H9 (cell line): ENCODE data around the gene SELPLG. TPM values are rescaled to one million over a fixed set of nuclear protein-coding genes. Genes with fewer than 3 reads are reported as not detected.

Source experiments
- DNase-seq: peaks from one replicate; pipeline ENCODE4 v3.0.0-alpha.2; 2017
- H2AFZ ChIP-seq: one replicate; pipeline ENCODE4 v1.6.1; 2013; ENCODE audit warnings: mild to moderate bottlenecking, low read length, control low read depth, moderate library complexity
- H2AK5ac ChIP-seq: 2 replicates; pipeline ENCODE4 v1.6.1; 2013; ENCODE audit warnings: low read length, control low read depth, mixed read lengths; ENCODE audit not compliant: insufficient read length
- H2BK120ac ChIP-seq: one replicate; pipeline ENCODE4 v1.6.1; 2013; ENCODE audit warnings: low read depth, mild to moderate bottlenecking, low read length, control low read depth, inconsistent platforms; ENCODE audit not compliant: poor library complexity, severe bottlenecking
- H2BK12ac ChIP-seq: 2 replicates; pipeline ENCODE4 v1.6.1; 2013; ENCODE audit warnings: low read length, control low read depth, mixed read lengths, low read depth; ENCODE audit not compliant: insufficient read length
- H2BK15ac ChIP-seq: 2 replicates; pipeline ENCODE4 v1.6.1; 2013; ENCODE audit warnings: low read depth, low read length, control low read depth
- H2BK20ac ChIP-seq: one replicate; pipeline ENCODE4 v1.6.1; 2013; ENCODE audit warnings: low read depth, mild to moderate bottlenecking, low read length, control low read depth, inconsistent platforms; ENCODE audit not compliant: poor library complexity, severe bottlenecking
- H2BK5ac ChIP-seq: 2 replicates; pipeline ENCODE4 v1.6.1; 2013; ENCODE audit warnings: low read length, control low read depth, mixed read lengths; ENCODE audit not compliant: insufficient read length
- H3K14ac ChIP-seq: 2 replicates; pipeline ENCODE4 v1.6.1; 2013; ENCODE audit warnings: low read length, control low read depth; ENCODE audit not compliant: insufficient read depth
- H3K18ac ChIP-seq: 2 replicates; pipeline ENCODE4 v1.6.1; 2013; ENCODE audit warnings: low read depth, mild to moderate bottlenecking, mixed read lengths, low read length, control low read depth; ENCODE audit not compliant: insufficient read length
- H3K23ac ChIP-seq: 2 replicates; pipeline ENCODE4 v1.6.1; 2013; ENCODE audit warnings: low read length, control low read depth, mixed read lengths, low read depth; ENCODE audit not compliant: insufficient read length
- H3K23me2 ChIP-seq: 2 replicates; pipeline ENCODE4 v1.6.1; 2013; ENCODE audit warnings: low read depth, mild to moderate bottlenecking, mixed read lengths, low read length, control low read depth; ENCODE audit not compliant: insufficient read length, poor library complexity, severe bottlenecking
- H3K27ac ChIP-seq: 2 replicates; pipeline ENCODE4 v1.5.1; 2013; ENCODE audit warnings: low read length, control low read depth, mixed read lengths, low read depth; ENCODE audit not compliant: insufficient read length
- H3K27me3 ChIP-seq: 2 replicates; pipeline ENCODE4 v1.6.1; 2013; ENCODE audit warnings: low read length, control low read depth, inconsistent platforms; ENCODE audit not compliant: insufficient read depth
- H3K4ac ChIP-seq: 2 replicates; pipeline ENCODE4 v1.6.1; 2013; ENCODE audit warnings: low read depth, mild to moderate bottlenecking, control low read depth, inconsistent platforms, low read length, moderate library complexity
- H3K4me1 ChIP-seq: 2 replicates; pipeline ENCODE4 v1.6.1; 2013; ENCODE audit warnings: low read length, control low read depth, inconsistent platforms; ENCODE audit not compliant: insufficient read depth
- H3K4me2 ChIP-seq: 2 replicates; pipeline ENCODE4 v1.6.1; 2013; ENCODE audit warnings: low read length, control low read depth, mixed read lengths; ENCODE audit not compliant: insufficient read length, insufficient read depth
- H3K56ac ChIP-seq: 2 replicates; pipeline ENCODE4 v1.6.1; 2013; ENCODE audit warnings: low read depth, mild to moderate bottlenecking, mixed read lengths, low read length, control low read depth; ENCODE audit not compliant: insufficient read length
- H3K79me1 ChIP-seq: 2 replicates; pipeline ENCODE4 v1.6.1; 2013; ENCODE audit warnings: low read depth, mild to moderate bottlenecking, moderate library complexity, low read length, control low read depth, inconsistent platforms; ENCODE audit not compliant: insufficient read depth, poor library complexity, severe bottlenecking
- H3K79me2 ChIP-seq: 2 replicates; pipeline ENCODE4 v1.6.1; 2013; ENCODE audit warnings: low read length, control low read depth, inconsistent platforms; ENCODE audit not compliant: insufficient read depth
- H3K9ac ChIP-seq: 2 replicates; pipeline ENCODE4 v1.6.1; 2013; ENCODE audit warnings: low read length, control low read depth, mixed read lengths; ENCODE audit not compliant: insufficient read length; ENCODE audit errors: extremely low read depth
- H3K9me3 ChIP-seq: one replicate; pipeline ENCODE4 v1.6.1; 2013; ENCODE audit warnings: low read depth, low read length, inconsistent platforms; ENCODE audit not compliant: control insufficient read depth
- H3T11ph ChIP-seq: one replicate; pipeline ENCODE4 v1.6.1; 2013; ENCODE audit warnings: mild to moderate bottlenecking, low read length, control low read depth, inconsistent platforms
- H4K20me1 ChIP-seq: one replicate; pipeline ENCODE4 v1.6.1; 2013; ENCODE audit not compliant: control insufficient read depth, insufficient read length, insufficient read depth
- H4K5ac ChIP-seq: 2 replicates; pipeline ENCODE4 v1.6.1; 2013; ENCODE audit warnings: low read depth, mild to moderate bottlenecking, mixed read lengths, low read length, control low read depth; ENCODE audit not compliant: insufficient read length
- H4K8ac ChIP-seq: replicated peaks from 2 replicates; pipeline ENCODE4 v1.6.1; 2013; ENCODE audit warnings: low read length, control low read depth, mixed read lengths, low read depth; ENCODE audit not compliant: insufficient read length
- H4K91ac ChIP-seq: 2 replicates; pipeline ENCODE4 v1.6.1; 2013; ENCODE audit warnings: low read depth, mild to moderate bottlenecking, moderate library complexity, mixed read lengths, low read length, control low read depth; ENCODE audit not compliant: insufficient read length
- H3K27ac Mint-ChIP-seq, 3 experiments: 2 replicates in 2 of 3; 3 replicates in 1 of 3; pipeline ENCODE4 v1.8.0; 2020 to 2021; ENCODE audit warnings: mixed read lengths in 3 of 3, mild to moderate bottlenecking in 1 of 3, moderate library complexity in 1 of 3
- H3K27me3 Mint-ChIP-seq: 2 replicates; pipeline ENCODE4 v1.8.0; 2021; ENCODE audit warnings: low read depth, mild to moderate bottlenecking, moderate library complexity, mixed read lengths
- H3K36me3 Mint-ChIP-seq, 3 experiments: 2 replicates in 2 of 3; 3 replicates in 1 of 3; pipeline ENCODE4 v1.8.0; 2020 to 2021; ENCODE audit warnings: low read depth in 3 of 3, mixed read lengths in 3 of 3; ENCODE audit not compliant: insufficient read depth in 1 of 3
- H3K4me1 Mint-ChIP-seq, 2 experiments: 2 replicates each; pipeline ENCODE4 v1.8.0; 2020; ENCODE audit warnings: mixed read lengths in 2 of 2
- H3K4me3 Mint-ChIP-seq, 2 experiments: 2 replicates in 1 of 2; 3 replicates in 1 of 2; pipeline ENCODE4 v1.8.0; 2020 to 2021; ENCODE audit warnings: mild to moderate bottlenecking in 2 of 2, mixed read lengths in 2 of 2, moderate library complexity in 1 of 2
- H3K9me3 Mint-ChIP-seq, 2 experiments: 2 replicates in 1 of 2; 3 replicates in 1 of 2; pipeline ENCODE4 v1.8.0; 2020; ENCODE audit warnings: mild to moderate bottlenecking in 2 of 2, mixed read lengths in 2 of 2, moderate library complexity in 1 of 2
- WGBS: extraction: QIAGEN DNeasy Blood & Tissue Kit; methylation state at CpG from one replicate; pipeline ENCODE4 v1.1.7; 2013; ENCODE audit warnings: missing lambda C conversion rate, low lambda C conversion rate, mixed read lengths; ENCODE audit not compliant: insufficient read length; ENCODE audit errors: extremely low coverage; 5-methylcytosine and 5-hydroxymethylcytosine counted together
- total RNA-seq: library from RNA; stranded (reverse); gene quantifications from 2 replicates; pipeline ENCODE4 v1.2.1, GENCODE V29; 2021
- TF ChIP-seq, protein P1 (sequence below): fragments of 200-600 bp; sonication (generic); conservative IDR thresholded peaks from 3 replicates; pipeline ENCODE4 v1.8.0; 2021; ENCODE audit warnings: antibody characterized with exemption, mild to moderate bottlenecking

The SELPLG gene
- total RNA-seq, 1 experiment from 2014 or later: 0.15 TPM

DNA sequence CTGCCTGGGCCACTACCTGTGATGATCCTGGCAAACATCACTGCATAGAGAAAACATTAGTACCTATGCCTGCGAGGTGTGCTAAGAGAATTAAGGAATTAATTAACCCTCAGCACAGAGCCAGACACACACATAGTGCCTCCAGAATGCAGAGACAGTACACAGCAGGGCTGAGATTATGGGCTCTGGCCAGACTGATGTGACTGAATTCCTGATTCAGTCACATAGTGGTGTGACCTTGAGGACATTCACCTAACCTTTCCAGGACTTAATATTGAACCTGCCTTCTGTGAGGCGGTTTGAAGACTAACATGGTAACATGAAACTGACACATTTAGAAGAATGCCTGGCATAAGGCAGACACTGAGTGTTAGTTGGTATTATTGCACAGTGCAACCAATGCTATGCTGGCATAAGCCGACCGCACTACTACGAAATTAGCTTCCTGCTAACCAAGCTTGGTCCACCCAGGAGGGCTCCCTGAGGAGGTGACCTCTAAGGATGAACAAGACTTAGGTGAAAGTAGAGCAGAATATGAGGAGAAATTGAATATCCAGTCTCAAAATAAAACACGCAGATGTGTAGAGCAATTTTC, 32.0 kb upstream of the SELPLG start:
- no peak overlapping the region for H2BK15ac ChIP-seq
- H3K18ac ChIP-seq: no peak overlapping the region
- H2BK12ac ChIP-seq: no peak overlapping the region
- no peak overlapping the region for H4K8ac ChIP-seq
- no peaks in the 10 kb centered on the region for H4K20me1 ChIP-seq
- peaks cover 0 to 10% (median 7%) of the 10 kb centered on the region in 3 experiments; a peak in 3 of 7 replicates for H3K36me3 Mint-ChIP-seq
- H4K5ac ChIP-seq: no peak overlapping the region
- no peak overlapping the region for H3K4me2 ChIP-seq
- no peaks in the 10 kb centered on the region for H3K27me3 ChIP-seq
- whole genome bisulfite sequencing: no CpG with 5 or more reads among the region's 6 CpGs
- H2AFZ ChIP-seq: no peak overlapping the region
- no peak overlapping the region for H3K4ac ChIP-seq
- H3K9ac ChIP-seq: peak overlapping the region; percentile 0
- no peak overlapping the region for H3K23ac ChIP-seq
- H3K27ac ChIP-seq: no peak overlapping the region
- no peak overlapping the region for H2BK5ac ChIP-seq
- no peak for DNase-seq
- H3K56ac ChIP-seq: no peak overlapping the region
- H3K79me1 ChIP-seq: no peaks in the 10 kb centered on the region
- H3K79me2 ChIP-seq: 0 out of 2 replicates have a peak, but pooled peaks cover 3% of the 10 kb centered on the region
- no peaks in the 10 kb centered on the region for H3K9me3 Mint-ChIP-seq
- peaks cover 28 to 39% of the 10 kb centered on the region in 2 experiments for H3K4me1 Mint-ChIP-seq
- peaks cover 7% of the 10 kb centered on the region for H3K4me1 ChIP-seq
- no peak overlapping the region for H3T11ph ChIP-seq
- no peak overlapping the region for H3K4me3 Mint-ChIP-seq
- TF ChIP-seq, protein P1, sequence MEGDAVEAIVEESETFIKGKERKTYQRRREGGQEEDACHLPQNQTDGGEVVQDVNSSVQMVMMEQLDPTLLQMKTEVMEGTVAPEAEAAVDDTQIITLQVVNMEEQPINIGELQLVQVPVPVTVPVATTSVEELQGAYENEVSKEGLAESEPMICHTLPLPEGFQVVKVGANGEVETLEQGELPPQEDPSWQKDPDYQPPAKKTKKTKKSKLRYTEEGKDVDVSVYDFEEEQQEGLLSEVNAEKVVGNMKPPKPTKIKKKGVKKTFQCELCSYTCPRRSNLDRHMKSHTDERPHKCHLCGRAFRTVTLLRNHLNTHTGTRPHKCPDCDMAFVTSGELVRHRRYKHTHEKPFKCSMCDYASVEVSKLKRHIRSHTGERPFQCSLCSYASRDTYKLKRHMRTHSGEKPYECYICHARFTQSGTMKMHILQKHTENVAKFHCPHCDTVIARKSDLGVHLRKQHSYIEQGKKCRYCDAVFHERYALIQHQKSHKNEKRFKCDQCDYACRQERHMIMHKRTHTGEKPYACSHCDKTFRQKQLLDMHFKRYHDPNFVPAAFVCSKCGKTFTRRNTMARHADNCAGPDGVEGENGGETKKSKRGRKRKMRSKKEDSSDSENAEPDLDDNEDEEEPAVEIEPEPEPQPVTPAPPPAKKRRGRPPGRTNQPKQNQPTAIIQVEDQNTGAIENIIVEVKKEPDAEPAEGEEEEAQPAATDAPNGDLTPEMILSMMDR: no peak
- no peak overlapping the region for H2BK20ac ChIP-seq
- H2AK5ac ChIP-seq: no peak overlapping the region
- no peak overlapping the region for H4K91ac ChIP-seq
- no peaks in the 10 kb centered on the region for H3K9me3 ChIP-seq
- H3K27me3 Mint-ChIP-seq: no peaks in the 10 kb centered on the region
- peak overlapping the region in 2 of 3 experiments; percentile 92 to 95; a peak in 4 of 7 replicates for H3K27ac Mint-ChIP-seq
- no peak overlapping the region for H2BK120ac ChIP-seq
- H3K14ac ChIP-seq: no peak overlapping the region
- H3K23me2 ChIP-seq: no peaks in the 10 kb centered on the region
